WTC11 (cell line): ENCODE results near the gene OTOS. TPM values are rescaled to one million over a fixed set of nuclear protein-coding genes. Genes with fewer than 3 reads are reported as not detected.

Source experiments
- ATAC-seq: fragments of 200-7000 bp; cut with Tn5 transposase; 2 replicates; pipeline ENCODE4 v1.10.0; 2021; ENCODE audit warnings: mild to moderate bottlenecking, moderate library complexity
- CTCF ChIA-PET: fragments of 300-600 bp; sonication (Branson Sonifier 250); formaldehyde crosslinking; loops from one replicate; lab custom pipeline; 2021; ENCODE audit warnings: antibody characterized with exemption; lab: Charles Lee
- POLR2A ChIA-PET: fragments of 350-600 bp; sonication (Branson Sonifier 250); formaldehyde crosslinking; loops from one replicate; lab custom pipeline; 2021; ENCODE audit warnings: antibody characterized with exemption; lab: Charles Lee
- DNase-seq: peaks from one replicate; pipeline ENCODE4 v3.0.0; 2021; ENCODE audit warnings: low spot score
- H3K27ac Mint-ChIP-seq: 2 replicates; pipeline ENCODE4 v1.8.0; 2021; ENCODE audit warnings: mixed read lengths
- H3K27me3 Mint-ChIP-seq: 2 replicates; pipeline ENCODE4 v1.8.0; 2021; ENCODE audit warnings: low read depth, mild to moderate bottlenecking, moderate library complexity, mixed read lengths
- H3K36me3 Mint-ChIP-seq: 2 replicates; pipeline ENCODE4 v1.8.0; 2021; ENCODE audit warnings: mixed read lengths
- H3K4me1 Mint-ChIP-seq: 2 replicates; pipeline ENCODE4 v1.8.0; 2022; ENCODE audit warnings: mixed read lengths
- H3K4me3 Mint-ChIP-seq: 2 replicates; pipeline ENCODE4 v1.8.0; 2021; ENCODE audit warnings: mild to moderate bottlenecking, moderate library complexity, mixed read lengths
- H3K9me3 Mint-ChIP-seq: 2 replicates; pipeline ENCODE4 v1.8.0; 2021; ENCODE audit warnings: mixed read lengths
- CBFB ChIP-seq: sonication (generic); formaldehyde crosslinking; IDR thresholded peaks from 2 replicates; pipeline ENCODE4 v1.8.1; 2022; ENCODE audit warnings: mild to moderate bottlenecking, low read depth, missing genetic modification reagents
- MXD4 ChIP-seq: fragments of 250-450 bp; sonication (Bioruptor Pico); IDR thresholded peaks from 2 replicates; pipeline ENCODE4 v1.8.0; 2021; ENCODE audit warnings: mild to moderate bottlenecking, moderate library complexity, borderline replicate concordance
- MYBL2 ChIP-seq: sonication (generic); formaldehyde crosslinking; IDR thresholded peaks from 2 replicates; pipeline ENCODE4 v1.8.1; 2023; ENCODE audit warnings: mild to moderate bottlenecking, moderate library complexity, missing genetic modification reagents
- NFATC4 ChIP-seq: fragments of 250-450 bp; sonication (Bioruptor Pico); IDR thresholded peaks from 2 replicates; pipeline ENCODE4 v1.9.0; 2021; ENCODE audit warnings: mild to moderate bottlenecking
- NR2C2 ChIP-seq: sonication (generic); formaldehyde crosslinking; IDR thresholded peaks from 2 replicates; pipeline ENCODE4 v1.8.0; 2022; ENCODE audit warnings: mild to moderate bottlenecking, missing genetic modification reagents
- SP1 ChIP-seq: sonication (generic); formaldehyde crosslinking; conservative IDR thresholded peaks from 2 replicates; pipeline ENCODE4 v1.8.1; 2022; ENCODE audit warnings: missing genetic modification reagents
- TP53 ChIP-seq: sonication (generic); formaldehyde crosslinking; IDR thresholded peaks from 2 replicates; pipeline ENCODE4 v1.8.1; 2023; ENCODE audit warnings: mild to moderate bottlenecking, missing genetic modification reagents
- ZNF121 ChIP-seq: sonication (generic); formaldehyde crosslinking; IDR thresholded peaks from 2 replicates; pipeline ENCODE4 v1.8.0; 2023; ENCODE audit warnings: missing genetic modification reagents
- ZNF263 ChIP-seq: sonication (generic); formaldehyde crosslinking; IDR thresholded peaks from 2 replicates; pipeline ENCODE4 v1.8.1; 2022; ENCODE audit warnings: low read depth, mild to moderate bottlenecking, moderate library complexity, missing genetic modification reagents
- total RNA-seq: library from RNA; stranded (reverse); gene quantifications from 3 replicates; pipeline ENCODE4 v1.2.3, GENCODE V29; 2021
- TF ChIP-seq, protein P1 (sequence below): sonication (generic); formaldehyde crosslinking; IDR thresholded peaks from 2 replicates; pipeline ENCODE4 v1.8.1; 2023; ENCODE audit warnings: mild to moderate bottlenecking, missing genetic modification reagents, borderline replicate concordance
- TF ChIP-seq, protein P2 (sequence below): sonication (generic); formaldehyde crosslinking; IDR thresholded peaks from 2 replicates; pipeline ENCODE4 v1.8.1; 2022; ENCODE audit warnings: low read depth, mild to moderate bottlenecking, moderate library complexity, missing genetic modification reagents, borderline replicate concordance
- TF ChIP-seq, protein P3 (sequence below): sonication (generic); formaldehyde crosslinking; IDR thresholded peaks from 2 replicates; pipeline ENCODE4 v1.8.0; 2023; ENCODE audit warnings: missing genetic modification reagents, mild to moderate bottlenecking, borderline replicate concordance
- TF ChIP-seq, protein P4 (sequence below): sonication (generic); formaldehyde crosslinking; IDR thresholded peaks from 2 replicates; pipeline ENCODE4 v1.8.0; 2022; ENCODE audit warnings: mild to moderate bottlenecking, missing genetic modification reagents
- TF ChIP-seq, protein P5 (sequence below): sonication (generic); formaldehyde crosslinking; IDR thresholded peaks from 2 replicates; pipeline ENCODE4 v1.8.1; 2022; ENCODE audit warnings: mild to moderate bottlenecking, missing genetic modification reagents, moderate library complexity, borderline replicate concordance
- TF ChIP-seq, protein P6 (sequence below): sonication (generic); formaldehyde crosslinking; IDR thresholded peaks from 2 replicates; pipeline ENCODE4 v1.8.1; 2023; ENCODE audit warnings: mild to moderate bottlenecking, missing genetic modification reagents
- TF ChIP-seq, protein P7 (sequence below): sonication (generic); formaldehyde crosslinking; IDR thresholded peaks from 2 replicates; pipeline ENCODE4 v1.8.0; 2022; ENCODE audit warnings: missing genetic modification reagents

The OTOS gene
- total RNA-seq, 1 experiment from 2014 or later = not detected

DNA sequence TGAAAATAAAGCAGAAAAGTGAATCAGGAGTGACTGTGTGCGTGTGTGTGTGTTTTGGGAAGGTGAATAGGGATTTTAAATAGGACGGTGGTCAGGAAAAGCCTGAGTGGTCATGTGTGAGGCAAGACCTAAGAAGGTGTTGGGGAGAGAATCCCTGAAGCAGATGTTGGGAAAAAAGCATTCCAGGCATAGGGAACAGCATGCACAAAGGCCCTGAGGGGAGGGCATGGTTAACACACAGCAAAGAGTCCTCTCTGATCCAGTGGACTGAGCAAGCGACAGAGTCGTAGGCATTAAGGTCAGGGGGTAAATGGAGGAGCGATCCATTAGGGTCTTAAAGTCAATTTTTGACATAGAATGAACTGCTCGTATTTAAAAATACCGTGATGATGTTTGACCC lies 34.0 kb upstream of the OTOS start (continued):
- TF ChIP-seq, protein P1, sequence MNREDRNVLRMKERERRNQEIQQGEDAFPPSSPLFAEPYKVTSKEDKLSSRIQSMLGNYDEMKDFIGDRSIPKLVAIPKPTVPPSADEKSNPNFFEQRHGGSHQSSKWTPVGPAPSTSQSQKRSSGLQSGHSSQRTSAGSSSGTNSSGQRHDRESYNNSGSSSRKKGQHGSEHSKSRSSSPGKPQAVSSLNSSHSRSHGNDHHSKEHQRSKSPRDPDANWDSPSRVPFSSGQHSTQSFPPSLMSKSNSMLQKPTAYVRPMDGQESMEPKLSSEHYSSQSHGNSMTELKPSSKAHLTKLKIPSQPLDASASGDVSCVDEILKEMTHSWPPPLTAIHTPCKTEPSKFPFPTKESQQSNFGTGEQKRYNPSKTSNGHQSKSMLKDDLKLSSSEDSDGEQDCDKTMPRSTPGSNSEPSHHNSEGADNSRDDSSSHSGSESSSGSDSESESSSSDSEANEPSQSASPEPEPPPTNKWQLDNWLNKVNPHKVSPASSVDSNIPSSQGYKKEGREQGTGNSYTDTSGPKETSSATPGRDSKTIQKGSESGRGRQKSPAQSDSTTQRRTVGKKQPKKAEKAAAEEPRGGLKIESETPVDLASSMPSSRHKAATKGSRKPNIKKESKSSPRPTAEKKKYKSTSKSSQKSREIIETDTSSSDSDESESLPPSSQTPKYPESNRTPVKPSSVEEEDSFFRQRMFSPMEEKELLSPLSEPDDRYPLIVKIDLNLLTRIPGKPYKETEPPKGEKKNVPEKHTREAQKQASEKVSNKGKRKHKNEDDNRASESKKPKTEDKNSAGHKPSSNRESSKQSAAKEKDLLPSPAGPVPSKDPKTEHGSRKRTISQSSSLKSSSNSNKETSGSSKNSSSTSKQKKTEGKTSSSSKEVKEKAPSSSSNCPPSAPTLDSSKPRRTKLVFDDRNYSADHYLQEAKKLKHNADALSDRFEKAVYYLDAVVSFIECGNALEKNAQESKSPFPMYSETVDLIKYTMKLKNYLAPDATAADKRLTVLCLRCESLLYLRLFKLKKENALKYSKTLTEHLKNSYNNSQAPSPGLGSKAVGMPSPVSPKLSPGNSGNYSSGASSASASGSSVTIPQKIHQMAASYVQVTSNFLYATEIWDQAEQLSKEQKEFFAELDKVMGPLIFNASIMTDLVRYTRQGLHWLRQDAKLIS = no peak
- TF ChIP-seq, protein P2, sequence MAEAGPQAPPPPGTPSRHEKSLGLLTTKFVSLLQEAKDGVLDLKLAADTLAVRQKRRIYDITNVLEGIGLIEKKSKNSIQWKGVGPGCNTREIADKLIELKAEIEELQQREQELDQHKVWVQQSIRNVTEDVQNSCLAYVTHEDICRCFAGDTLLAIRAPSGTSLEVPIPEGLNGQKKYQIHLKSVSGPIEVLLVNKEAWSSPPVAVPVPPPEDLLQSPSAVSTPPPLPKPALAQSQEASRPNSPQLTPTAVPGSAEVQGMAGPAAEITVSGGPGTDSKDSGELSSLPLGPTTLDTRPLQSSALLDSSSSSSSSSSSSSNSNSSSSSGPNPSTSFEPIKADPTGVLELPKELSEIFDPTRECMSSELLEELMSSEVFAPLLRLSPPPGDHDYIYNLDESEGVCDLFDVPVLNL (CRISPR knock-in tag) = no peak
- TF ChIP-seq, protein P3, sequence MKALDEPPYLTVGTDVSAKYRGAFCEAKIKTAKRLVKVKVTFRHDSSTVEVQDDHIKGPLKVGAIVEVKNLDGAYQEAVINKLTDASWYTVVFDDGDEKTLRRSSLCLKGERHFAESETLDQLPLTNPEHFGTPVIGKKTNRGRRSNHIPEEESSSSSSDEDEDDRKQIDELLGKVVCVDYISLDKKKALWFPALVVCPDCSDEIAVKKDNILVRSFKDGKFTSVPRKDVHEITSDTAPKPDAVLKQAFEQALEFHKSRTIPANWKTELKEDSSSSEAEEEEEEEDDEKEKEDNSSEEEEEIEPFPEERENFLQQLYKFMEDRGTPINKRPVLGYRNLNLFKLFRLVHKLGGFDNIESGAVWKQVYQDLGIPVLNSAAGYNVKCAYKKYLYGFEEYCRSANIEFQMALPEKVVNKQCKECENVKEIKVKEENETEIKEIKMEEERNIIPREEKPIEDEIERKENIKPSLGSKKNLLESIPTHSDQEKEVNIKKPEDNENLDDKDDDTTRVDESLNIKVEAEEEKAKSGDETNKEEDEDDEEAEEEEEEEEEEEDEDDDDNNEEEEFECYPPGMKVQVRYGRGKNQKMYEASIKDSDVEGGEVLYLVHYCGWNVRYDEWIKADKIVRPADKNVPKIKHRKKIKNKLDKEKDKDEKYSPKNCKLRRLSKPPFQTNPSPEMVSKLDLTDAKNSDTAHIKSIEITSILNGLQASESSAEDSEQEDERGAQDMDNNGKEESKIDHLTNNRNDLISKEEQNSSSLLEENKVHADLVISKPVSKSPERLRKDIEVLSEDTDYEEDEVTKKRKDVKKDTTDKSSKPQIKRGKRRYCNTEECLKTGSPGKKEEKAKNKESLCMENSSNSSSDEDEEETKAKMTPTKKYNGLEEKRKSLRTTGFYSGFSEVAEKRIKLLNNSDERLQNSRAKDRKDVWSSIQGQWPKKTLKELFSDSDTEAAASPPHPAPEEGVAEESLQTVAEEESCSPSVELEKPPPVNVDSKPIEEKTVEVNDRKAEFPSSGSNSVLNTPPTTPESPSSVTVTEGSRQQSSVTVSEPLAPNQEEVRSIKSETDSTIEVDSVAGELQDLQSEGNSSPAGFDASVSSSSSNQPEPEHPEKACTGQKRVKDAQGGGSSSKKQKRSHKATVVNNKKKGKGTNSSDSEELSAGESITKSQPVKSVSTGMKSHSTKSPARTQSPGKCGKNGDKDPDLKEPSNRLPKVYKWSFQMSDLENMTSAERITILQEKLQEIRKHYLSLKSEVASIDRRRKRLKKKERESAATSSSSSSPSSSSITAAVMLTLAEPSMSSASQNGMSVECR = no peak
- TF ChIP-seq, protein P4, sequence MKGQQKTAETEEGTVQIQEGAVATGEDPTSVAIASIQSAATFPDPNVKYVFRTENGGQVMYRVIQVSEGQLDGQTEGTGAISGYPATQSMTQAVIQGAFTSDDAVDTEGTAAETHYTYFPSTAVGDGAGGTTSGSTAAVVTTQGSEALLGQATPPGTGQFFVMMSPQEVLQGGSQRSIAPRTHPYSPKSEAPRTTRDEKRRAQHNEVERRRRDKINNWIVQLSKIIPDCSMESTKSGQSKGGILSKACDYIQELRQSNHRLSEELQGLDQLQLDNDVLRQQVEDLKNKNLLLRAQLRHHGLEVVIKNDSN (CRISPR knock-in tag) = no peak
- TF ChIP-seq, protein P5, sequence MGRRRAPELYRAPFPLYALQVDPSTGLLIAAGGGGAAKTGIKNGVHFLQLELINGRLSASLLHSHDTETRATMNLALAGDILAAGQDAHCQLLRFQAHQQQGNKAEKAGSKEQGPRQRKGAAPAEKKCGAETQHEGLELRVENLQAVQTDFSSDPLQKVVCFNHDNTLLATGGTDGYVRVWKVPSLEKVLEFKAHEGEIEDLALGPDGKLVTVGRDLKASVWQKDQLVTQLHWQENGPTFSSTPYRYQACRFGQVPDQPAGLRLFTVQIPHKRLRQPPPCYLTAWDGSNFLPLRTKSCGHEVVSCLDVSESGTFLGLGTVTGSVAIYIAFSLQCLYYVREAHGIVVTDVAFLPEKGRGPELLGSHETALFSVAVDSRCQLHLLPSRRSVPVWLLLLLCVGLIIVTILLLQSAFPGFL (CRISPR knock-in tag) = no peak
- no peak for TF ChIP-seq TP53 (CRISPR knock-in tag)

DNA sequence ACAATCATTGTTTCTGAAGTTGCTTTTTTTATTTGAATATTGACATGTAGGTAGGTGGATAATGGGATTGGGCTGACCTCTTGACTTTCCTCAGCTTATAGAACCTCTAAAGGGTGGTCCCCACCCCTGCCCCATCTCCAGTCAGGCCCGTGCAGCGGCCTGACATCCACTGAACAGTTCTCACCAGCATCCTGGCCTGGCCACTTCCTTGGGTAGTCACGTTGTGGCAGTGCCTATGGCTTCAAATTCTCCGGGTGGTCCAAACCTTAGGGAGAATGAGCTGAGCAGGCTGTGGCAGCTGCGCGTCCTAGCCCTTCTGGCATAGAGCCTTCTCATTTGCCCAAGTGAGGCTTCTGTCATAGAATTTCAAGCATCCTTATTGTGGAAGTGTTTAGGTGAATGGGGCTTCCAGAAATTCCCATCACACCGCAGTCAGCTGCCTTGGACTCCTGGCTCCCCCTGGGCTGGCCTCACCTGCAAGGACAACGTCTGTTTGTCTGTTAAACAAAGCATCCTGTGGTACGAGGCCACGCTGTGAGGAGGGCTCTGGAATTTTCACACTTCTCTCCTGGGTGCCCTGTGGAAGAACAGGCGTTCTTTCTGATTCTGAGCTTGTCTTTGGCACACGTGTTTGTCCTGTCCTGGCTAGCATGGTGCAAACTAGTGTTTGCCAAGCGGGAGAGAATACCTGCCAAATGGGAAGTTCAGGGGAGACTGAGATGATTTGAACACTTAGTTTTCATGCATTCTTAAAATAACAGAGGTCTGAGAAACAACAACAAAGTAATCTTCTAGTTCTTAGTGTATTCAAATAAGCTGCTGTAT lies 31.8 kb upstream of the OTOS start:
- ATAC-seq (no peak), DNase-seq (no peak)
- ChIA-PET CTCF (no interaction called here), POLR2A (no interaction called here)
- H3K4me3 Mint-ChIP-seq = no peak overlapping the region
- H3K36me3 Mint-ChIP-seq = no peaks in the 10 kb centered on the region
- H3K9me3 Mint-ChIP-seq = peaks cover 13% of the 10 kb centered on the region
- H3K27ac Mint-ChIP-seq = no peak overlapping the region
- H3K4me1 Mint-ChIP-seq = no peaks in the 10 kb centered on the region
- H3K27me3 Mint-ChIP-seq = no peaks in the 10 kb centered on the region
- no peak for TF ChIP-seq MYBL2 (CRISPR knock-in tag)
- TF ChIP-seq, protein P5 (CRISPR knock-in tag) = no peak
- no peak for TF ChIP-seq NR2C2 (CRISPR knock-in tag)
- TF ChIP-seq, protein P6, sequence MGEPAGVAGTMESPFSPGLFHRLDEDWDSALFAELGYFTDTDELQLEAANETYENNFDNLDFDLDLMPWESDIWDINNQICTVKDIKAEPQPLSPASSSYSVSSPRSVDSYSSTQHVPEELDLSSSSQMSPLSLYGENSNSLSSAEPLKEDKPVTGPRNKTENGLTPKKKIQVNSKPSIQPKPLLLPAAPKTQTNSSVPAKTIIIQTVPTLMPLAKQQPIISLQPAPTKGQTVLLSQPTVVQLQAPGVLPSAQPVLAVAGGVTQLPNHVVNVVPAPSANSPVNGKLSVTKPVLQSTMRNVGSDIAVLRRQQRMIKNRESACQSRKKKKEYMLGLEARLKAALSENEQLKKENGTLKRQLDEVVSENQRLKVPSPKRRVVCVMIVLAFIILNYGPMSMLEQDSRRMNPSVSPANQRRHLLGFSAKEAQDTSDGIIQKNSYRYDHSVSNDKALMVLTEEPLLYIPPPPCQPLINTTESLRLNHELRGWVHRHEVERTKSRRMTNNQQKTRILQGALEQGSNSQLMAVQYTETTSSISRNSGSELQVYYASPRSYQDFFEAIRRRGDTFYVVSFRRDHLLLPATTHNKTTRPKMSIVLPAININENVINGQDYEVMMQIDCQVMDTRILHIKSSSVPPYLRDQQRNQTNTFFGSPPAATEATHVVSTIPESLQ = no peak
- TF ChIP-seq MXD4 = no peak
- no peak for TF ChIP-seq NFATC4
- no peak for TF ChIP-seq SP1 (CRISPR knock-in tag)
- TF ChIP-seq, protein P7, sequence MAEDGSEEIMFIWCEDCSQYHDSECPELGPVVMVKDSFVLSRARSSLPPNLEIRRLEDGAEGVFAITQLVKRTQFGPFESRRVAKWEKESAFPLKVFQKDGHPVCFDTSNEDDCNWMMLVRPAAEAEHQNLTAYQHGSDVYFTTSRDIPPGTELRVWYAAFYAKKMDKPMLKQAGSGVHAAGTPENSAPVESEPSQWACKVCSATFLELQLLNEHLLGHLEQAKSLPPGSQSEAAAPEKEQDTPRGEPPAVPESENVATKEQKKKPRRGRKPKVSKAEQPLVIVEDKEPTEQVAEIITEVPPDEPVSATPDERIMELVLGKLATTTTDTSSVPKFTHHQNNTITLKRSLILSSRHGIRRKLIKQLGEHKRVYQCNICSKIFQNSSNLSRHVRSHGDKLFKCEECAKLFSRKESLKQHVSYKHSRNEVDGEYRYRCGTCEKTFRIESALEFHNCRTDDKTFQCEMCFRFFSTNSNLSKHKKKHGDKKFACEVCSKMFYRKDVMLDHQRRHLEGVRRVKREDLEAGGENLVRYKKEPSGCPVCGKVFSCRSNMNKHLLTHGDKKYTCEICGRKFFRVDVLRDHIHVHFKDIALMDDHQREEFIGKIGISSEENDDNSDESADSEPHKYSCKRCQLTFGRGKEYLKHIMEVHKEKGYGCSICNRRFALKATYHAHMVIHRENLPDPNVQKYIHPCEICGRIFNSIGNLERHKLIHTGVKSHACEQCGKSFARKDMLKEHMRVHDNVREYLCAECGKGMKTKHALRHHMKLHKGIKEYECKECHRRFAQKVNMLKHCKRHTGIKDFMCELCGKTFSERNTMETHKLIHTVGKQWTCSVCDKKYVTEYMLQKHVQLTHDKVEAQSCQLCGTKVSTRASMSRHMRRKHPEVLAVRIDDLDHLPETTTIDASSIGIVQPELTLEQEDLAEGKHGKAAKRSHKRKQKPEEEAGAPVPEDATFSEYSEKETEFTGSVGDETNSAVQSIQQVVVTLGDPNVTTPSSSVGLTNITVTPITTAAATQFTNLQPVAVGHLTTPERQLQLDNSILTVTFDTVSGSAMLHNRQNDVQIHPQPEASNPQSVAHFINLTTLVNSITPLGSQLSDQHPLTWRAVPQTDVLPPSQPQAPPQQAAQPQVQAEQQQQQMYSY (CRISPR knock-in tag) = no peak
- TF ChIP-seq ZNF121 (CRISPR knock-in tag) = no peak
- no peak for TF ChIP-seq CBFB (CRISPR knock-in tag)
- no peak for TF ChIP-seq ZNF263
